Neuronal stem cell (in vitro differentiated cells): ENCODE data around the gene GPR39.

Experiments used
- DNase-seq: peaks from one replicate; pipeline ENCODE4 v3.0.0-alpha.2; 2013; ENCODE audit warnings: low spot score
- H2AFZ ChIP-seq: one replicate; pipeline ENCODE4 v1.6.1; 2013; ENCODE audit warnings: mild to moderate bottlenecking, low read length, inconsistent platforms
- H2AK5ac ChIP-seq: 2 replicates; pipeline ENCODE4 v1.6.1; 2013; ENCODE audit warnings: low read depth, mild to moderate bottlenecking, inconsistent platforms, low read length, moderate library complexity, mixed read lengths
- H2BK120ac ChIP-seq: 2 replicates; pipeline ENCODE4 v1.6.1; 2013; ENCODE audit warnings: low read depth, mild to moderate bottlenecking, inconsistent platforms, low read length, moderate library complexity, mixed read lengths
- H2BK12ac ChIP-seq: one replicate; pipeline ENCODE4 v1.6.1; 2013; ENCODE audit warnings: low read length, inconsistent platforms
- H2BK15ac ChIP-seq: 2 replicates; pipeline ENCODE4 v1.6.1; 2013; ENCODE audit warnings: mild to moderate bottlenecking, low read length, inconsistent platforms, mixed read lengths
- H2BK5ac ChIP-seq: one replicate; pipeline ENCODE4 v1.6.1; 2013; ENCODE audit warnings: inconsistent platforms, mild to moderate bottlenecking, low read length, moderate library complexity
- H3K14ac ChIP-seq: one replicate; pipeline ENCODE4 v1.6.1; 2013; ENCODE audit warnings: low read length, inconsistent platforms
- H3K18ac ChIP-seq: 2 replicates; pipeline ENCODE4 v1.6.1; 2013; ENCODE audit warnings: low read length, inconsistent platforms
- H3K23ac ChIP-seq: 2 replicates; pipeline ENCODE4 v1.6.1; 2013; ENCODE audit warnings: low read depth, mild to moderate bottlenecking, mixed read lengths, low read length, inconsistent platforms; ENCODE audit not compliant: poor library complexity
- H3K27ac ChIP-seq: replicated peaks from 3 replicates; pipeline ENCODE4 v1.5.1; 2013; ENCODE audit warnings: low read length, inconsistent platforms
- H3K27me3 ChIP-seq, 3 experiments: 2 replicates each; pipeline ENCODE4 v1.6.1; 2013; ENCODE audit warnings: low read length in 3 of 3, mild to moderate bottlenecking in 2 of 3, inconsistent platforms in 1 of 3, low read depth in 1 of 3, mixed read lengths in 1 of 3, moderate library complexity in 1 of 3; ENCODE audit not compliant: control insufficient read depth in 3 of 3, insufficient read depth in 3 of 3
- H3K36me3 ChIP-seq, 2 donors: replicated peaks in 1 of 2; 2 replicates each; pipeline ENCODE4 v1.6.1; 2013; ENCODE audit warnings: low read length in 2 of 2; ENCODE audit not compliant: control insufficient read depth in 2 of 2, insufficient read depth in 2 of 2
- H3K4ac ChIP-seq: 2 replicates; pipeline ENCODE4 v1.6.1; 2013; ENCODE audit warnings: inconsistent platforms, mild to moderate bottlenecking, low read length, moderate library complexity
- H3K4me1 ChIP-seq, 2 donors: 1 replicate in 1 of 2; 2 replicates in 1 of 2; pipeline ENCODE4 v1.6.1; 2013; ENCODE audit warnings: low read length in 2 of 2, low read depth in 1 of 2; ENCODE audit not compliant: control insufficient read depth in 2 of 2, insufficient read depth in 1 of 2
- H3K4me2 ChIP-seq: one replicate; pipeline ENCODE4 v1.6.1; 2013; ENCODE audit warnings: mild to moderate bottlenecking, low read length, inconsistent platforms; ENCODE audit not compliant: insufficient read depth, poor library complexity, severe bottlenecking
- H3K4me3 ChIP-seq, 2 donors: 2 replicates each; pipeline ENCODE4 v1.5.1; 2013; ENCODE audit warnings: low read length in 2 of 2, mild to moderate bottlenecking in 2 of 2, inconsistent platforms in 1 of 2, moderate library complexity in 1 of 2
- H3K79me1 ChIP-seq: one replicate; pipeline ENCODE4 v1.6.1; 2013; ENCODE audit warnings: low read depth, mild to moderate bottlenecking, inconsistent platforms, low read length, moderate library complexity
- H3K9ac ChIP-seq: one replicate; pipeline ENCODE4 v1.6.1; 2013; ENCODE audit warnings: mild to moderate bottlenecking, low read depth, low read length, inconsistent platforms; ENCODE audit not compliant: poor library complexity
- H3K9me3 ChIP-seq, 2 donors: replicated peaks in 1 of 2; 2 replicates each; pipeline versions ENCODE3 to v1.6.1; 2013; ENCODE audit warnings: low read length in 2 of 2, mild to moderate bottlenecking in 2 of 2, inconsistent platforms in 1 of 2, low read depth in 1 of 2, mixed read lengths in 1 of 2, moderate library complexity in 1 of 2; ENCODE audit not compliant: control insufficient read depth in 2 of 2, insufficient read depth in 1 of 2
- H4K8ac ChIP-seq: one replicate; pipeline ENCODE4 v1.6.1; 2013; ENCODE audit warnings: low read depth, mild to moderate bottlenecking, inconsistent platforms, low read length, moderate library complexity
- H4K91ac ChIP-seq: one replicate; pipeline ENCODE4 v1.6.1; 2013; ENCODE audit warnings: low read length, low read depth, mild to moderate bottlenecking, inconsistent platforms; ENCODE audit not compliant: poor library complexity
- WGBS, 2 donors: extraction: QIAGEN DNeasy Blood & Tissue Kit; methylation state at CpG; one replicate each; pipeline ENCODE4 v1.1.7; 2013; ENCODE audit warnings: missing lambda C conversion rate in 2 of 2, mixed read lengths in 1 of 2; ENCODE audit not compliant: insufficient read length in 2 of 2, insufficient replicate concordance in 1 of 2; ENCODE audit errors: extremely low coverage in 2 of 2; 5-methylcytosine and 5-hydroxymethylcytosine counted together

GPR39 gene

GRCh38 chr2:132615329-132616085 is 198.9 kb downstream of the GPR39 start:
- H2BK5ac ChIP-seq, result no peak overlapping the region
- no peak overlapping the region for H2BK120ac ChIP-seq
- no peak overlapping the region for H3K23ac ChIP-seq
- H3K14ac ChIP-seq, result no peak overlapping the region
- H3K27ac ChIP-seq, result no peak overlapping the region
- H3K4me1 ChIP-seq, result peaks cover 0 to 6% of the 10 kb centered on the region in 2 donors
- H4K91ac ChIP-seq, result no peak overlapping the region
- WGBS, 2 donors, result no CpG with 5 or more reads among the region's 5 CpGs
- no peak overlapping the region for H2AFZ ChIP-seq
- H3K79me1 ChIP-seq, result no peaks in the 10 kb centered on the region
- no peak overlapping the region for H2BK12ac ChIP-seq
- DNase-seq, result no peak
- no peak overlapping the region for H3K4me3 ChIP-seq
- H3K18ac ChIP-seq, result peak overlapping the region; percentile 18
- H4K8ac ChIP-seq, result no peak overlapping the region
- H3K4me2 ChIP-seq, result no peak overlapping the region
- H2BK15ac ChIP-seq, result no peak overlapping the region
- H3K36me3 ChIP-seq, result no peaks in the 10 kb centered on the region
- H3K4ac ChIP-seq, result no peak overlapping the region
- H2AK5ac ChIP-seq, result no peak overlapping the region
- no peak overlapping the region for H3K9ac ChIP-seq
- no peaks in the 10 kb centered on the region for H3K27me3 ChIP-seq
- H3K9me3 ChIP-seq, result no peaks in the 10 kb centered on the region

GRCh38 chr2:132617989-132618388 is 201.4 kb downstream of the GPR39 start:
- WGBS, 2 donors, result no CpG with 5 or more reads among the region's 3 CpGs
- Histone ChIP-seq H3K23ac (no peak overlapping the region), H4K91ac (no peak overlapping the region), H2BK12ac (no peak overlapping the region), H3K27ac (no peak overlapping the region), H3K18ac (no peak overlapping the region), H3K14ac (no peak overlapping the region), H3K4ac (no peak overlapping the region), H3K36me3 (no peaks in the 10 kb centered on the region), H3K4me2 (no peak overlapping the region), H3K27me3 (no peaks in the 10 kb centered on the region), H3K9me3 (no peaks in the 10 kb centered on the region), H3K4me1 (peaks cover 0 to 6% of the 10 kb centered on the region in 2 donors), H2BK5ac (no peak overlapping the region), H3K9ac (no peak overlapping the region), H2AFZ (peak overlapping the region; percentile 40), H3K79me1 (no peaks in the 10 kb centered on the region), H3K4me3 (no peak overlapping the region), H2BK120ac (no peak overlapping the region), H2AK5ac (no peak overlapping the region), H2BK15ac (no peak overlapping the region), H4K8ac (no peak overlapping the region)
- no peak for DNase-seq

GRCh38 chr2:132618734-132619133 is 202.1 kb downstream of the GPR39 start:
- Histone ChIP-seq H3K9ac (no peak overlapping the region), H3K79me1 (no peaks in the 10 kb centered on the region), H4K8ac (no peak overlapping the region), H2BK15ac (peak overlapping the region; percentile 20), H3K18ac (peak overlapping the region; percentile 35), H2AFZ (peak overlapping the region; percentile 40), H3K4me1 (peaks cover 0 to 6% of the 10 kb centered on the region in 2 donors), H3K4ac (no peak overlapping the region), H3K9me3 (no peaks in the 10 kb centered on the region), H2BK5ac (no peak overlapping the region), H3K4me2 (no peak overlapping the region), H3K23ac (no peak overlapping the region), H3K36me3 (no peaks in the 10 kb centered on the region), H3K27ac (no peak overlapping the region), H3K14ac (no peak overlapping the region), H2AK5ac (peak overlapping the region; percentile 34), H3K27me3 (no peaks in the 10 kb centered on the region), H2BK12ac (no peak overlapping the region), H4K91ac (no peak overlapping the region), H2BK120ac (peak overlapping the region; percentile 34), H3K4me3 (no peak overlapping the region)
- no CpG with 5 or more reads among the region's 7 CpGs for WGBS, 2 donors
- no peak for DNase-seq

- Histone ChIP-seq H3K9me3 (peaks cover 0 to 12% of the 10 kb centered on the region in 2 donors), H3K4me3 (no peak overlapping the region), H2AK5ac (no peak overlapping the region), H3K23ac (peak overlapping the region; percentile 29), H3K27me3 (no peaks in the 10 kb centered on the region), H3K36me3 (no peaks in the 10 kb centered on the region), H3K18ac (peak overlapping the region; percentile 18), H2AFZ (no peak overlapping the region), H3K4me2 (no peak overlapping the region), H4K91ac (no peak overlapping the region), H3K79me1 (no peaks in the 10 kb centered on the region), H2BK5ac (no peak overlapping the region), H3K9ac (no peak overlapping the region), H2BK15ac (no peak overlapping the region), H2BK120ac (no peak overlapping the region), H3K4me1 (peaks cover 0 to 6% of the 10 kb centered on the region in 2 donors), H4K8ac (no peak overlapping the region), H3K4ac (no peak overlapping the region), H3K14ac (no peak overlapping the region), H3K27ac (no peak overlapping the region), H2BK12ac (no peak overlapping the region)
- no peak for DNase-seq
- WGBS, 2 donors, result no CpG with 5 or more reads among the region's 2 CpGs
Measured at GRCh38 chr2:132620115-132620514, 203.5 kb downstream of the GPR39 start.
